Mucosa of stomach (tissue), 1 donor: ENCODE data around the gene YAE1.
"Not testable (repeated sequence)": the region's sequence is repeated elsewhere in the genome, so short reads cannot be mapped to it uniquely, and the experiment has no call there.

Experiments used
- H3K27me3 ChIP-seq: one replicate; pipeline ENCODE4 v1.7.0; 2013; ENCODE audit warnings: mild to moderate bottlenecking, low read length; ENCODE audit not compliant: control insufficient read depth, insufficient read depth
- H3K36me3 ChIP-seq: one replicate; pipeline ENCODE4 v1.7.0; 2013; ENCODE audit warnings: low read length; ENCODE audit not compliant: control insufficient read depth, insufficient read depth
- H3K4me1 ChIP-seq: one replicate; pipeline ENCODE4 v1.7.0; 2013; ENCODE audit warnings: mild to moderate bottlenecking, low read length; ENCODE audit not compliant: control insufficient read depth, insufficient read depth
- H3K4me3 ChIP-seq: one replicate; pipeline ENCODE4 v1.7.0; 2013; ENCODE audit warnings: low read length
- H3K9ac ChIP-seq: one replicate; pipeline ENCODE4 v1.7.0; 2013; ENCODE audit warnings: mild to moderate bottlenecking, low read length, moderate library complexity
- H3K9me3 ChIP-seq: one replicate; pipeline ENCODE4 v1.7.0; 2013; ENCODE audit warnings: mild to moderate bottlenecking, low read length, moderate library complexity; ENCODE audit not compliant: control insufficient read depth
- donor health status: Pancreatic carcinoma.

The YAE1 gene

GRCh38 chr7:39534599-39534998 is 31.6 kb upstream of the YAE1 start:
- Histone ChIP-seq H3K36me3 (no peaks in the 10 kb centered on the region), H3K9ac (no peak overlapping the region), H3K4me1 (peaks cover 9% of the 10 kb centered on the region), H3K4me3 (no peak overlapping the region), H3K27me3 (no peaks in the 10 kb centered on the region), H3K9me3 (no peaks in the 10 kb centered on the region)

DNA sequence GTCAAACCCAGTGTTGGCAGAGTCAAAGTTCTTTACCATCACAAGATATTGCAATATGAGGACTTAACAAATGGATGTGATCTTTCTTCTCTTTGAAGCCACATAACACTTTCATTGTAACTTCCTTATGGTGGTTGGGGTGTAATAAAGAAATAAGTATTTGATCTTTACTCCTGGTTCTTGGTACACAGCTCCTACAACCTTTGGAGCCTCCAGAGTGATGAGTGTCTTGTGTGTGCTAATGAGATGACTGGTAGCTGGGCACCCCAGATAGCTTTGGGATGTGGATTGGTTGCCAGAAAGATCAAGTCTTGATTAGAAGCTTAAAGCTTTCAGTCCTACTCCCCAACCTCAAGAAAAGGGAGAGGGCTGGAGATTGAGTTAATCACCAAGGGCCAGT is 31.1 kb upstream of the YAE1 start:
- H3K4me1 ChIP-seq = peaks cover 9% of the 10 kb centered on the region
- H3K9ac ChIP-seq = no peak overlapping the region
- H3K4me3 ChIP-seq = no peak overlapping the region
- H3K9me3 ChIP-seq = no peaks in the 10 kb centered on the region
- H3K27me3 ChIP-seq = no peaks in the 10 kb centered on the region
- no peaks in the 10 kb centered on the region for H3K36me3 ChIP-seq

DNA sequence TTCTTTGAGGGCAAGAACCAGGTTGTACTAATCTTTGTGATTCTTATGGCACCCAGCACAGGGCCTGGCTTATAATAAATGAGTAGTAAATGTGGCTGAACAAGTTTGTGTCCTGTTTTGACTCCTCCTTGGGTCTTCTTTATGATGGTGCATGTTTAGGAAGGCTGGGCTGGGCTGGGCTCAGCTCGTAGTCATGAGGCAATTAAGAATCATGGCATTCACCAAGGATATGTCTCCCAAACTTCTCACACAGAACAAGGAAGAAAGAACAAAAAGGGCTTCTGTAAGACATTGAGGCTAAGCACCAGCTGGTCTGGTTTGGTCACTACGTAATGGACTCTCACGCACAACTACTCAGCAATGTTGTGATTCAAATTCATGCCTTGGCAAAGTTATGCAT is 30.5 kb upstream of the YAE1 start:
- H3K9me3 ChIP-seq = no peaks in the 10 kb centered on the region
- H3K4me3 ChIP-seq = no peak overlapping the region
- no peaks in the 10 kb centered on the region for H3K27me3 ChIP-seq
- no peak overlapping the region for H3K9ac ChIP-seq
- H3K36me3 ChIP-seq = no peaks in the 10 kb centered on the region
- peaks cover 9% of the 10 kb centered on the region for H3K4me1 ChIP-seq

DNA sequence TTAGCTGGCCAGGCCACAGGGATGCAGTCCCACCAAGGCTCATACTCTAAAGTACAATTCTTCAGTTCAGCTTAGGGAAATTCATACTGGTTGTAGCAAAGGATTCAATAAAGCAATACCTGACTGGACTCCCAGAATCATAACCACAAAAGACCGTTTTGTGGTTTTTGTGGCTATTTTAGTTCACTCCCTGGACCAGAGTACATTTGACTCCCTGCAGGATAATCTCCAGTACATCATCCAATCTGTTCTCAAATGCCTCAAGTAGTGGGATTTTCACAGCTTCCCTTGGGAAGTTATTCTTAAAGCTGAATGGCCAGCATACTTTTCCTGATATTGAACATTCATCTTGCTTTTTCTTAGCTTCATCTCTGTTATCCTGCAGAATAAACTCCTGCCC is 29.3 kb upstream of the YAE1 start:
- H3K27me3 ChIP-seq = no peaks in the 10 kb centered on the region
- H3K9ac ChIP-seq = no peak overlapping the region
- no peak overlapping the region for H3K4me3 ChIP-seq
- no peaks in the 10 kb centered on the region for H3K36me3 ChIP-seq
- peaks cover 9% of the 10 kb centered on the region for H3K4me1 ChIP-seq
- H3K9me3 ChIP-seq = no peaks in the 10 kb centered on the region

DNA sequence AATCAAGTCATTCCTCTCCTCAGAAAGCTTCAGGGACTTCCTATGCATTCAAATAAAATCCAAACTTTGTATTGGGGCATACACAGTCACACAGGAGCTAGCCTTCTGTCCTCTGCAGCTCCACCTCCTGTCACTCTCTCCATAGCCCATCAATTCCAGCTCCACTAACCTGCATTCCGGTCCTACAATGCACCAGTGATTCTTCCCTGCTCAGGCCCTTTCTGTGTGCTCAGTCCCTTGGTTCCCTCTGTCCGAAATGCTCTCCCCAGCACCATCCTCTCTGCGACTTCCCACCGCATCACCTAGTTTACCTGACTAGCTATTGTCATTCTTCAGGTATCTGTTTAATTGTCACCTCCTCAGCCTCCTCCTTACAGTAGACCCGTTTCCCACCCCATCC is 26.4 kb upstream of the YAE1 start:
- Histone ChIP-seq H3K36me3 (no peaks in the 10 kb centered on the region), H3K4me1 (no peaks in the 10 kb centered on the region), H3K9me3 (no peaks in the 10 kb centered on the region), H3K9ac (no peak overlapping the region), H3K4me3 (no peak overlapping the region), H3K27me3 (no peaks in the 10 kb centered on the region)

DNA sequence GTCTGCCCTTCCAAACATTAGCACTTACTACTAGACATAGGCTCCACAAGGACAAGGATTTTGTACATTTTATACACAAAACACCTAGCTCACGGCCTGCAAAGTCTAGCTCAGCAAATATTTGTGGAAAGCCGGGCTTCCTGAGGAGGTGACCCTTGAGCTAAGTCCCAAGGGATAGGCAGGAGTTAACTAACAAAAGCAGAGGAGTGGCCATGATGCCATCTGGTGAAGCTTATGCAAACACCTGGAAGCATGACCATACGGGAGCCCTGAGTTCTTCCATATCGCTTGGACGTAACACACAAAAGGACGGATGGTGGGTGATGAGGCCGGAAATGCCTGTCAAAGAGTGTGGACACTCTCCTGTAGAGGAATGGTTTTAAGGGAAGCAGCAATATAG is 25.9 kb upstream of the YAE1 start:
- Histone ChIP-seq H3K27me3 (no peaks in the 10 kb centered on the region), H3K4me3 (no peak overlapping the region), H3K36me3 (no peaks in the 10 kb centered on the region), H3K4me1 (no peaks in the 10 kb centered on the region), H3K9ac (no peak overlapping the region), H3K9me3 (no peaks in the 10 kb centered on the region)

- Histone ChIP-seq H3K36me3 (no peaks in the 10 kb centered on the region), H3K4me3 (no peak overlapping the region), H3K4me1 (no peaks in the 10 kb centered on the region), H3K9ac (no peak overlapping the region), H3K27me3 (no peaks in the 10 kb centered on the region), H3K9me3 (no peaks in the 10 kb centered on the region)
Observed at GRCh38 chr7:39541511-39541910, 24.7 kb upstream of the YAE1 start.

DNA sequence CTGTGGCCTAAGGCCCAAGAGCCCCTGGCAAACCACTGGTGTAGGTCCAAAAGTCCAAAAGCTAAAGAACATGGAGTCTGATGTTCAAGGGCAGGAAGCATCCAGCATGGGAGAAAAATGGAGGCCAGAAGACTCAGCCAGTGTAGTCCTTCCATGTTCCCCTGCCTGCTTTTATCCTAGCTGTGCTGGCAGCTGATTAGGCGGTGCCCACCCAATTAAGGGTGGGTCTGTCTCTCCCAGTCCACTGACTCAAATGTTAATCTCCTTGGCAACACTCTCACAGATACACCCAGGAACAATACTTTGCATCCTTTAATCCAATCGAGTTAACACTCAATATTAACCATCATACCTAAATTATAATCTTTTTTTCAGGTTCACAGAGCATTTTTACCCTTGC is 21.4 kb upstream of the YAE1 start:
- not testable (repeated sequence) for H3K27me3 ChIP-seq, H3K4me3 ChIP-seq, H3K36me3 ChIP-seq, H3K9ac ChIP-seq, H3K9me3 ChIP-seq, H3K4me1 ChIP-seq

DNA sequence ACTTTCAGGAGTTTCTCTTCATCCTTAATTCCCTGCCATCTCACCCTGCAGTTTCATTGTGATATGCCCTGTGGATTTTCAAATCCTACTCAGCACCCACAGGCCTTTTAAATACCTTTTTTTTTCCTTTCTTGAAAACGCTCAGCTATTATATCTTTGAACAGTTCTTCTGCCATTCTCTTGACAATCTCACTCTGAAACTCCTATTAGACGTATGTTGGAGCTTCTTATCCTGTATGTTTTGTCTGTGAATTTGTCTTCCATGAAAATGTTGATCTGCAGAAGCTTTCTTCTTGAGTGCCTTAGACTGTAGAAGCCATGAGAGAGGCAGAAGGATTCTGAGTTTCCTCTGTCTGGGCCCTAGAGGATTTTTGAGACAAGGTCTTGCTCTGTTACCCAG is 18.9 kb upstream of the YAE1 start:
- no peaks in the 10 kb centered on the region for H3K36me3 ChIP-seq
- H3K27me3 ChIP-seq = no peaks in the 10 kb centered on the region
- H3K9me3 ChIP-seq = no peaks in the 10 kb centered on the region
- no peak overlapping the region for H3K9ac ChIP-seq
- no peak overlapping the region for H3K4me3 ChIP-seq
- H3K4me1 ChIP-seq = no peaks in the 10 kb centered on the region

GRCh38 chr7:39550411-39550810 is 15.8 kb upstream of the YAE1 start:
- Histone ChIP-seq H3K4me3 (no peak overlapping the region), H3K4me1 (no peaks in the 10 kb centered on the region), H3K9ac (no peak overlapping the region), H3K9me3 (no peaks in the 10 kb centered on the region), H3K36me3 (no peaks in the 10 kb centered on the region), H3K27me3 (no peaks in the 10 kb centered on the region)

DNA sequence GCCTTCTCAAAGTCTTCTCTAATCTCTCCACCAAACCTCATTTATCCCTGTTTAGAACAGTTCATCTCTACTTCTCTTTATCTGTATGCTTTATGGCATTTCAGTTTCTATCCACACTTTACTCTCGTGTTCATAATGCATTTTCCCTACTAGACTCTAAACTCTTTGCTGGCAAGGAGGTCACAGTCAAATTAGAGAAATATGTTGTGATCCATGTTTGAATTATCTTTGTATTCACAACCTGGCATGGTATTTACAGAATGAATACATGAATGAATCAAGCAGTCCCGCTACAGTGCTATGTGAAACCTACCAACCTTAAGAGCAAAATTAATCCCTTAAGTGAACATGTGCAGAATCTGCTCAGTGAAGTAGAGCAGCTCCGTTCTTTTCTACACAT is 12.8 kb upstream of the YAE1 start:
- H3K27me3 ChIP-seq = no peaks in the 10 kb centered on the region
- no peak overlapping the region for H3K9ac ChIP-seq
- H3K9me3 ChIP-seq = no peaks in the 10 kb centered on the region
- no peak overlapping the region for H3K4me3 ChIP-seq
- no peaks in the 10 kb centered on the region for H3K4me1 ChIP-seq
- H3K36me3 ChIP-seq = no peaks in the 10 kb centered on the region

DNA sequence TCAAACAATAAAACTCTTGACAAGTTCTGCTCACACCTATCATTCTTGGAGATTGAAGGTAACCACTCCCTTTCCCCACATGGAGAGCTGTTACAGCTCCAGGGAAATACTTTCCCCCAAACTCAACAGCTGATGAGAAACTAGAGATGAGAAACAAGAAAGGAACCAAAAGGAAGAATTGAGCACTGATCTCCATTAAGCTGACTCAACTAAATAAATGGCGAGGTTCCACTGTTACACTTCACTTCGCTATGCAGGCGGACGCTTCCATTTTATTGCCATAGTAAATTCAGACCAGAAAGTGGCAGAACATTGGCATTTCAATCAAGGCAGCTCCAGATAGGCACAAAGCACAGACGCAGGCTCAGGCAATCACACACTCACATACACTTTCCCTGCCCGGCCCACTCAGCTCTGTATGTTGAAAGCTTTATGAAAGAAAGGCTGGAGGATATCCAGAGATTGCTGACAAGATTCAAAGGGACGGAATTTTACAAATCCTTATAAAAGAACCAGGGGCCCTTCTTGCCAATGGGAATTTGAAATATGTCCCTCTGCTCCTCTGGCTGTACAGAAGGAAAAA is 11.5 kb upstream of the YAE1 start:
- Histone ChIP-seq H3K27me3 (no peaks in the 10 kb centered on the region), H3K9ac (no peak overlapping the region), H3K4me1 (no peaks in the 10 kb centered on the region), H3K9me3 (no peaks in the 10 kb centered on the region), H3K4me3 (no peak overlapping the region), H3K36me3 (no peaks in the 10 kb centered on the region)

DNA sequence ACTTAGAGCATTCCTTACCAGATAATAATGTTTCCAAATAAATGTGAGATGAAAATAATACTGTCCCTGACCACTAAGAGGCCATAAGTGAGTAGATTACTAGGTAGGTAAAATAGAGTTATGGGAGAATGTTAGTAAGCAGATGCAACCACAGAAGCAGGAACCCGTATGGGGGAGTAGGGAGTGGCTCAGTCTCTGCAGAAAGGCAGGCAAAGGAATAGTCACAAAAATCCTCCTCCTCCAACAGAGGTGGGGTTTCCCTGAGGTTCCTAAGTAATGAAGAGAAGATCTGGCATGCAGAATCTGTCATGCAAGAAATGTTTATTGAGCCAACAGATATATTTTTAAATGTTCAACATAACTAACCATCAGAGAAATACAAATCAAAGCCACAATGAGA is 9.0 kb upstream of the YAE1 start:
- Histone ChIP-seq H3K9me3 (no peaks in the 10 kb centered on the region), H3K27me3 (no peaks in the 10 kb centered on the region), H3K4me3 (no peak overlapping the region), H3K4me1 (no peaks in the 10 kb centered on the region), H3K9ac (no peak overlapping the region), H3K36me3 (no peaks in the 10 kb centered on the region)
